ENCODE results near the gene NSUN6.

- TF ChIP-seq CTCF (IDR thresholded peaks at IDR 0.05 in 4 of 5, conservative IDR thresholded peaks at IDR 0.05 in 1 of 5), result no peak
- TF ChIP-seq POLR2A (IDR thresholded peaks at IDR 0.05), result no peak
Measured at GRCh38 chr10:18668026-18668425, 16.6 kb upstream of the NSUN6 start.
